22Rv1 (cell line): ENCODE results near the gene PALM.

ENCODE experiments used
- H3K27ac ChIP-seq: fragments of 450-650 bp; 2 replicates; pipeline ENCODE4 v1.5.1; 2017
- ZFX ChIP-seq: fragments of 450-650 bp; IDR thresholded peaks from 2 replicates; pipeline ENCODE4 v1.6.1; 2017; ENCODE audit warnings: antibody characterized with exemption, borderline replicate concordance
- TF ChIP-seq, protein P1 (sequence below): fragments of 450-650 bp; IDR thresholded peaks from 2 replicates; pipeline ENCODE4 v1.5.1; 2017; ENCODE audit warnings: mild to moderate bottlenecking

PALM gene

DNA sequence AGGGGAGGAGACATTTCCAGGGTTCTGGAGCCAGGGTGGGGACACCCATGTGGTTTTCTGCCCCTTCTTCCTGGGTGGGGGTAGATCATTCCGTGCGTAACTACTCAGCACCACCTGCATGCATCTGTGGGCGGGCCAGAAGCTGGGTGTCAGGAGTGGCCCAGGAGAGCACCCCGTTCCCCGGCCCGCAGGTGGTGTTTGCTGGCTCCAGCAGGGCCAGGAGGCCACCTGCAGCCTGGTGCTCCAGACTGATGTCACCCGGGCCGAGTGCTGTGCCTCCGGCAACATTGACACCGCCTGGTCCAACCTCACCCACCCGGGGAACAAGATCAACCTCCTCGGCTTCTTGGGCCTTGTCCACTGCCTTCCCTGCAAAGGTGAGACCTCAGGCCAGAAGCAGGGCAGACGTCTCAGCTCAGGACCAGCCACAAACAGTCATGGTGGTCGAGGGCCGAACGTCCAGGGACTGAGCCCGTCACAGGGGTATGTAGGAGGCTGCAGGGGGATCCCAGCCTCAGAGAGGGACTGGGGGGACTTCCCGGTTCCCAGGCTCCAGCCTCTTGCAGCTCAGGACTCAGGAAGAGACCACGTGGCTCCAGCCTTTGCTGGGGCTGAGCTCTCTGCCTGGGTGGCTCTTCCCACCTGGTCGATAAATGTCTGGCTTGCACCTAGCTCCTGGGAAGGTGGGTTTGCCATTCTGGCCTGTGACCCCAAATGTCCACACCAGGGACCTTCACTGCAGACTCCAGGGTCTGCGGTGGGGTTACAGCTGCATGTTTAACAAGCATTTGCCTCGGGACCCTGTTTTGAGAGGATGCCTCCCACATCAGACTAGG, 30.9 kb upstream of the PALM start:
- TF ChIP-seq, protein P1, sequence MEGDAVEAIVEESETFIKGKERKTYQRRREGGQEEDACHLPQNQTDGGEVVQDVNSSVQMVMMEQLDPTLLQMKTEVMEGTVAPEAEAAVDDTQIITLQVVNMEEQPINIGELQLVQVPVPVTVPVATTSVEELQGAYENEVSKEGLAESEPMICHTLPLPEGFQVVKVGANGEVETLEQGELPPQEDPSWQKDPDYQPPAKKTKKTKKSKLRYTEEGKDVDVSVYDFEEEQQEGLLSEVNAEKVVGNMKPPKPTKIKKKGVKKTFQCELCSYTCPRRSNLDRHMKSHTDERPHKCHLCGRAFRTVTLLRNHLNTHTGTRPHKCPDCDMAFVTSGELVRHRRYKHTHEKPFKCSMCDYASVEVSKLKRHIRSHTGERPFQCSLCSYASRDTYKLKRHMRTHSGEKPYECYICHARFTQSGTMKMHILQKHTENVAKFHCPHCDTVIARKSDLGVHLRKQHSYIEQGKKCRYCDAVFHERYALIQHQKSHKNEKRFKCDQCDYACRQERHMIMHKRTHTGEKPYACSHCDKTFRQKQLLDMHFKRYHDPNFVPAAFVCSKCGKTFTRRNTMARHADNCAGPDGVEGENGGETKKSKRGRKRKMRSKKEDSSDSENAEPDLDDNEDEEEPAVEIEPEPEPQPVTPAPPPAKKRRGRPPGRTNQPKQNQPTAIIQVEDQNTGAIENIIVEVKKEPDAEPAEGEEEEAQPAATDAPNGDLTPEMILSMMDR: no peak
- TF ChIP-seq ZFX: no peak
- peak overlapping the region; percentile 84 for H3K27ac ChIP-seq

DNA sequence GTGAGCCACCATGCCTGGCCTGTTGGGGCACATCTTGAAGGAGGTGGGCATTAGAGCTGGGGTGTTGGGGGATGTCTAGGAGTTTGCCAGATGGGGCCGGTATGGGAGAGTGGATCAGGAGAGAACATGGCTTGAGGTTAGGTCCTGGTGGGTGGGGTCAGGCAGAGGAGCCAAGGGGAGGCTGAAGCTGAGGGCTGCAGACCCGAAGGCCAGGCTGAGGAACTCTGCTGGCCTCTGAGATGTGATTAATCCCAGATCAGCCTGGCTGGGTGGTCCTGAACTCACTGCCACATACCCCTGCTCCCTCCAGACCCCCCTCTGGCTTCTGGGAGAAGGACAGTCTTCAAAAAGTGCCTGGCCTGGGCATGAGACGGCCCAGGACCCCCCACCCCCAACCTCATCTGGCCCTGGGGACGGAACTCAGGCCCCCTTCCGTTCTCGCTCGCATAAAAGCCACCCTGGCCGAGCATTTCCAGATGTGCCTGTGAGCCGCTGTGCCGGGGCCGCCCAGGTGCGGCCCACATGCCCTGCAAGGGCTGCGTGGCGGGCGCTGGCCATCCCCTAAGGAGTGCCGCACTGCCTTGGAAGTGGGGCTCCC, 29.8 kb upstream of the PALM start:
- peak overlapping the region; percentile 84; the same call in 1 of the 2 replicates for H3K27ac ChIP-seq
- TF ChIP-seq ZFX: no peak
- TF ChIP-seq, protein P1: no peak

DNA sequence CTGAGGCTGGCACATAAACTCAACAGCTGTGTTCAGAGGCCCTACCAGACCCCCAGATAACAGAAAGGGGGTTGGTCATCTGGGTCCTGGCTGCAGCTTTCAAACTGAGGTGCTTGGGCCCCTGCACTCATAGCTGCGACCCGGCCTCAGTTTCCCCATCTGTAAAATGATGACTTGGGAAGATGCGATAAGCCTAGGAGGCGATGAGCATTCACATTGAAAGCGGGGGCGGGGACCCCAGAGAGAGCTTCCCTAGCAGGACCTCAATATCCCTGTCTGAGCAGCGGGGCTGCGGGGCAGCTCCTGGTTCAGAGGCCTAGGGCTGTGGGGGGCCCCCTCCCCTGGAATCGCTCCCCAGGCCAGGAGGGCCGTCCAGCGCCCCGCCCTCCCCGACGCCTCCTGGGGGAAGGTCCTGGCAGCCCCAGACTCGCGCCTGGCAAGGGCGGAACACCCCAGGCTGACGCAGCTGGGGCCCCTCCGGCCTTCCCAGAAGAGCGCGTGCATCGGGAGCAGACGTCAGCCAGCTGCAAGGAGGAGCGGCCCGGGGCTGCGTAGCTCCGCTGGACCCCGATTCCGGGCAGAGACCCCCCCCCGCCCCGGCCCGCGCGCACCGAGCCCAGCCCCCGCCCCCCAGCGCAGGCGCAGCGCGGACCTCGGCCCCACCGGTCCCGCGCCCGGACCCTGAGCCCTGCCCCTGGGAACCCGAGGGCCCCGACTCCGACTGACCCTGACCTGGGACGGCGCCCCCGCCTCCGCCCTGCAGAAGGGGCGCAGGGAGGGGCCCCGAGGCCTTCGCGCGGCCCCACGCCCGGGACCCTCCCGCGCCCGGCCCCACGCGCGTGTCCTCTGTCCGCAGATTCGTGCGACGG, 29.1 kb upstream of the PALM start:
- peak overlapping the region; percentile 84 for H3K27ac ChIP-seq
- TF ChIP-seq ZFX: no peak
- TF ChIP-seq, protein P1: no peak

DNA sequence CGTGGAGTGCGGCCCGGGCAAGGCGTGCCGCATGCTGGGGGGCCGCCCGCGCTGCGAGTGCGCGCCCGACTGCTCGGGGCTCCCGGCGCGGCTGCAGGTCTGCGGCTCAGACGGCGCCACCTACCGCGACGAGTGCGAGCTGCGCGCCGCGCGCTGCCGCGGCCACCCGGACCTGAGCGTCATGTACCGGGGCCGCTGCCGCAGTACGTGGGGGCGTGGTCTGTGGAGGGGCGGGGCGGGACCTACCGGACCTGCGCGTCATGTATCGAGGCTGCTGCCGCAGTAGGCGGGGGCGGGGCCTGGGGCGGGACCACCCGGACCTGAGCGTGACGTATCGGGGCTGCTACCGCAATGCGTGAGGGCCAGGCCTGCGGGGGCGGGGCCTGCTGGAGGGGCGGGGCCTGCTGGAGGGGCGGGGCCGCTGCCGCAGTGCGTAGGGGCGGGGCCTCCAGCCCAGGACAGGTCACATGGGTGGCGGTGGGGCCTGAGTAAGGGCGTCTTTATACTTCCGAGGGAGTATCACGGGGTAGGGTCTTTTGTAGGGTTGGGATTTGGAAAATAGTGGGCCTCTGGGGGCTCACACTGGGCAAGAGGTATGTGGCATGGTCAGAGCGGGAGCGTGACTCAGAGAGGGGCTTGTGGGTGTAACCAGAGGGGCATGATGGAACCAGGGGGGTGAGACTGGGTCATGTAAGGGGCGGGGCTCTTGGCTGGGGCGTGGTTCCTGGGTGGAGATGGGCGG, 28.3 kb upstream of the PALM start:
- H3K27ac ChIP-seq: peak overlapping the region; percentile 84
- TF ChIP-seq, protein P1: peak; percentile 81
- no peak for TF ChIP-seq ZFX

DNA sequence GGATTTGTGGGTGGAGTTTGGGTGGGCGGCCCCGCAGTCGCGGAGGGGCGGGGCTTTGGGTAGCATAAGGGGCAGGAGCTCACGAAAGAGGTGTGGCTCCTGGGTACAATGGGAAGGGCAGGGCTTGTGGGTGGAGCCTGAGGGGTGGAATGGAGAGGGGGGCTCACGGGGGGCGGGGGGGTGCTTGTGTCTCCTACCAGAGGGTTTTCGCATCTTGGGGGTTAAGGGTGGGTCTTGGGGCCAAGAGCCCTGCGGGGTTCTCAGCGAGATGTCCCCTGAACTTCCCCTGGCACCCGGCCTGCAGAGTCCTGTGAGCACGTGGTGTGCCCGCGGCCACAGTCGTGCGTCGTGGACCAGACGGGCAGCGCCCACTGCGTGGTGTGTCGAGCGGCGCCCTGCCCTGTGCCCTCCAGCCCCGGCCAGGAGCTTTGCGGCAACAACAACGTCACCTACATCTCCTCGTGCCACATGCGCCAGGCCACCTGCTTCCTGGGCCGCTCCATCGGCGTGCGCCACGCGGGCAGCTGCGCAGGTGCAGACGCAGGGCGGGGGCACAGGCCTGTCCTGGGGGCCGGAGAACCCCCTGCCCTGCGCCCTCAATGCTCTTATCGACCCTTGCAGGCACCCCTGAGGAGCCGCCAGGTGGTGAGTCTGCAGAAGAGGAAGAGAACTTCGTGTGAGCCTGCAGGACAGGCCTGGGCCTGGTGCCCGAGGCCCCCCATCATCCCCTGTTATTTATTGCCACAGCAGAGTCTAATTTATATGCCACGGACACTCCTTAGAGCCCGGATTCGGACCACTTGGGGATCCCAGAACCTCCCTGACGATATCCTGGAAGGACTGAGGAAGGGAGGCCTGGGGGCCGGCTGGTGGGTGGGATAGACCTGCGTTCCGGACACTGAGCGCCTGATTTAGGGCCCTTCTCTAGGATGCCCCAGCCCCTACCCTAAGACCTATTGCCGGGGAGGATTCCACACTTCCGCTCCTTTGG, 27.4 kb upstream of the PALM start:
- H3K27ac ChIP-seq: peak overlapping the region; percentile 84
- TF ChIP-seq, protein P1: no peak
- TF ChIP-seq ZFX: no peak
